Skin epidermis (tissue), 12 donors: Measurements from ENCODE around the gene OR5B21.

Experiments
- H3K27ac ChIP-seq, 21 experiments: fragments of 200-600 bp; sonication (generic) in 11 of 21; one replicate each; pipeline ENCODE4 v1.5.0; 2020; ENCODE audit warnings: mild to moderate bottlenecking in 3 of 21, inconsistent platforms in 2 of 21, moderate library complexity in 2 of 21
- H3K4me3 ChIP-seq, 7 experiments: fragments of 200-600 bp; sonication (generic) in 2 of 7; one replicate each; pipeline ENCODE4 v1.5.0; 2020; ENCODE audit warnings: inconsistent platforms in 2 of 7, mild to moderate bottlenecking in 2 of 7, moderate library complexity in 1 of 7

The OR5B21 gene

GRCh38 chr11:58508005-58508404 is at the start of gene OR5B21:
Gene OR5B21 (minus strand): TSS chr11:58508105. CDS start chr11:58508105, 0 bp downstream.
- Histone ChIP-seq H3K4me3 (no peak within 1 kb of the TSS), H3K27ac (no peak within 1 kb of the TSS)

- no peak overlapping the region for H3K27ac ChIP-seq
- H3K4me3 ChIP-seq, result no peak overlapping the region
Measured at GRCh38 chr11:58549644-58550043, 41.7 kb upstream of the OR5B21 start.

GRCh38 chr11:58546841-58547240 is 38.9 kb upstream of the OR5B21 start:
- H3K27ac ChIP-seq, result no peak overlapping the region
- H3K4me3 ChIP-seq, result no peak overlapping the region

GRCh38 chr11:58531865-58532341 is 24.0 kb upstream of the OR5B21 start:
- no peak overlapping the region for H3K4me3 ChIP-seq
- H3K27ac ChIP-seq, result no peak overlapping the region

- H3K4me3 ChIP-seq, result no peak overlapping the region
- peak overlapping the region in 3 of 21 experiments; percentile 9 to 46 (median 16) for H3K27ac ChIP-seq
Measured at GRCh38 chr11:58530236-58530635, 22.3 kb upstream of the OR5B21 start.

GRCh38 chr11:58527429-58527828 is 19.5 kb upstream of the OR5B21 start:
- Histone ChIP-seq H3K27ac (no peak overlapping the region), H3K4me3 (no peak overlapping the region)

- H3K4me3 ChIP-seq, result no peak overlapping the region
- H3K27ac ChIP-seq, result no peak overlapping the region
Measured at GRCh38 chr11:58526721-58527120, 18.8 kb upstream of the OR5B21 start.

GRCh38 chr11:58525037-58525614 is 17.2 kb upstream of the OR5B21 start:
- peak overlapping the region in 7 of 21 experiments; percentile 13 to 48 (median 32) for H3K27ac ChIP-seq
- no peak overlapping the region for H3K4me3 ChIP-seq

- H3K4me3 ChIP-seq, result no peak overlapping the region
- peak overlapping the region in 6 of 21 experiments; percentile 24 to 56 (median 36) for H3K27ac ChIP-seq
Measured at GRCh38 chr11:58524232-58525036, 16.5 kb upstream of the OR5B21 start.

- Histone ChIP-seq H3K27ac (no peak overlapping the region), H3K4me3 (no peak overlapping the region)
Measured at GRCh38 chr11:58513747-58514367, 6.0 kb upstream of the OR5B21 start.

- Histone ChIP-seq H3K4me3 (no peak overlapping the region), H3K27ac (no peak overlapping the region)
Measured at GRCh38 chr11:58511636-58512035, 3.7 kb upstream of the OR5B21 start.

GRCh38 chr11:58509748-58510147 is 1.8 kb upstream of the OR5B21 start:
- Histone ChIP-seq H3K27ac (no peak overlapping the region), H3K4me3 (no peak overlapping the region)

GRCh38 chr11:58508814-58509213 is 909 bp upstream of the OR5B21 start:
- Histone ChIP-seq H3K27ac (no peak overlapping the region), H3K4me3 (no peak overlapping the region)

GRCh38 chr11:58507355-58507754 is 550 bp downstream of the OR5B21 start:
- H3K27ac ChIP-seq, result no peak overlapping the region

GRCh38 chr11:58506935-58507334 is 970 bp downstream of the OR5B21 start:
- no peak overlapping the region for H3K4me3 ChIP-seq
- H3K27ac ChIP-seq, result no peak overlapping the region

More at GRCh38 chr11:58507355-58507754, 550 bp downstream of the OR5B21 start:
- no peak overlapping the region for H3K4me3 ChIP-seq

- no peak overlapping the region for H3K27ac ChIP-seq
- no peak overlapping the region for H3K4me3 ChIP-seq
Measured at GRCh38 chr11:58505849-58506248, 2.1 kb downstream of the OR5B21 start.

GRCh38 chr11:58504232-58504631 is 3.7 kb downstream of the OR5B21 start:
- H3K4me3 ChIP-seq, result no peak overlapping the region

GRCh38 chr11:58503361-58503856 is 4.5 kb downstream of the OR5B21 start:
- Histone ChIP-seq H3K4me3 (no peak overlapping the region), H3K27ac (no peak overlapping the region)

More at GRCh38 chr11:58504232-58504631, 3.7 kb downstream of the OR5B21 start:
- H3K27ac ChIP-seq, result no peak overlapping the region

GRCh38 chr11:58502004-58502403 is 5.9 kb downstream of the OR5B21 start:
- H3K4me3 ChIP-seq, result no peak overlapping the region
- H3K27ac ChIP-seq, result no peak overlapping the region

- Histone ChIP-seq H3K4me3 (no peak overlapping the region), H3K27ac (peak overlapping the region in 1 of 21 experiments; percentile 59)
Measured at GRCh38 chr11:58498464-58498863, 9.4 kb downstream of the OR5B21 start.
